Retinal pigment epithelial cell (primary cell): ENCODE measurements around the gene SCARB1.

Experiments
- DNase-seq: peaks from one replicate; pipeline ENCODE4 v3.0.0-alpha.2; 2010; ENCODE audit warnings: low read depth
- H3K4me3 ChIP-seq: 2 replicates; pipeline ENCODE4 v1.5.1; 2011; ENCODE audit warnings: mild to moderate bottlenecking, low read length, control low read depth, moderate library complexity
- CTCF ChIP-seq: conservative IDR thresholded peaks from 2 replicates; pipeline ENCODE4 v1.5.1; 2011; ENCODE audit warnings: low read depth, low read length, control low read depth, inconsistent platforms

Gene SCARB1

DNA sequence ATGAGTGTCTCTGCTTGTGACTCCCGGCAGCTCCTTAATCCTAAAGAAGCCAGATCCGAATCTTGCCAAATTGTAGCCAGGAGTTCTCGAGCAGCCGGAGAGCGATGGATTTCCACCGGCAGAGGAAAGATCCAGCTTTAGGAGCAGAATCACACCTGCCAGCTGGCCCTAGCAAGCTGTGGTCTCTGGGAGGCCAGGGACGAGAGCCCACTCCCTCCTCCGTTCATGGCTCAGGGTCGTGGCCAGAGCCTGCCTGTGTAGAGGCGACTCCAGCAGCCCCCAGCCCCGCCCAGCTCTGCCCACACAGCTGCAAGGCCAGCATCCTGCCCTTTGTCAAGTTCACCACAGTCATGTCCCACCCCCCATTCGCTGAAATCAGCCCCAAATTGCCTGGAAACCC lies 121.0 kb downstream of the SCARB1 start:
- H3K4me3 ChIP-seq, result no peak overlapping the region
- no peak for DNase-seq
- TF ChIP-seq CTCF, result no peak

DNA sequence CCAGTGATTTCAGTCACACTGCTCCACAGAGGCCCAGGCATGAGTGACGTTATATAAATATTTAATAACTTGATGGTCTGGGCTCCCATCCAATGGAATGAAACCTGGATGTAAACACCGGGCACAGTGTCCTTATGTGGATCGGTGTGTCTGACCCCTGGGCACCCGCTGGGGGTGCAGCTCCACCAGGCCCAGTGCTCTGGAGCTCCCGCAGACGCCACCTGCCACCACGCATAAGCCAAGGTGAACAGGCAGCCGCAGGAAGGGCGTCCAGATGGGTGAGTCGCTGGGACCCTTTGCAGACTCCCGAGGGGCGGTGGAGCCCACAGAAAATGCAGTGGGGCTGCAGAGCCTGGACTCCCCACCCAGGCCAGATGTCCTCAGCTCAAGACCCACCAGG lies 121.6 kb downstream of the SCARB1 start:
- no peak for TF ChIP-seq CTCF
- no peak for DNase-seq
- H3K4me3 ChIP-seq, result no peak overlapping the region

GRCh38 chr12:124741211-124741610 lies 122.5 kb downstream of the SCARB1 start:
- H3K4me3 ChIP-seq, result no peak overlapping the region
- no peak for DNase-seq
- TF ChIP-seq CTCF, result no peak

DNA sequence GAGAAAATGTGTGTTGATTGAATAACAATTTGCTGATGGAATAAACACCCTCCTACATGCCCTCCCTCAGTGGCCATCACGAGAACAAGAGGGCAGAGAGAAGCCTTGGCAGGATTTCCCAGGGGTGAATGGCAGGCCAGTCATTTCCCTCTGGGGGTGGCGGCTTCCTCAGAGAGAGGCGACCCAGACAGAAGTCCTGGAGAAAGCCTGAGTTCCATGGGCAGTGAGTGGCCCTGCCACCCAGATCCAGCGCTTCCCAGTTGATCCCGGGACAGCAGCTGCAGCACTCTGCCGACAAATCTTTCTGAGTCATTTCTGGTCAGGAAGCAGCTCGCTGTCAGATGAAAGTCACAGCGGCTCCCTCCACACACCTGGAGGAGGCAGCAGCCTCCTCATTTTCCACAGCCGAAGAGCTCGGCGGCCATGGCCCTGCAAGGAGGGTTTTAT lies 123.0 kb downstream of the SCARB1 start:
- DNase-seq, result no peak

DNA sequence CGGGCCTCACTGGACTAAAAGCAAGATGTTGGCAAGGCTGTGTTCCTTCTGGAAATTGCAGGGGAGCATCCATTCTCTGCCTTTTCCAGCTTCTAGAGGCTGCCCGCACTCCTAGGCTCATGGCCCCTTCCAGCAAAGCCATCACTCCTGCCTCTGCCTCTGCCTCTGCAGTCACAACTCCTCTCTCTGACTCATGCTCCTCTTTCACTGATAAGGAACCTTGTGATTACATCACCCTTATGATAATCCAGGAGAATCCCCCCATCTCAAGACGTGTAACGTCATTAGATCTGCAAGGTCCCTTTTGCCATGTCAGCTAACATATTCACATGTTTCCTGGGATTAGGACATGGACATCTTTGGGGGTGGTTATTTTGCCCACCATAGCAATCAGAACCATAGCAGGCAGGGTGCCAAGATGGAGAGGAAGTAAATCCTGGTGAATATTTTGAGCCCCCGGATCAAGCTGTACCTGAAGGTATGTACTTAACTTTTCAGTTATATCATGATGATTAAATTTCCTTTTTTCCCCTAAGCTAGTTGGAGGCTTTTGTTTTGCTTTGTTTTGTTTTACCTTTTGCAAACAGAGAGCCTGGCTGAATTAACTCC lies 123.6 kb downstream of the SCARB1 start:
- TF ChIP-seq CTCF, result no peak
- no peak for DNase-seq
- no peak overlapping the region for H3K4me3 ChIP-seq

More for the DNA sequence above, 123.0 kb downstream of the SCARB1 start:
- no peak overlapping the region for H3K4me3 ChIP-seq
- TF ChIP-seq CTCF, result peak; percentile 21

DNA sequence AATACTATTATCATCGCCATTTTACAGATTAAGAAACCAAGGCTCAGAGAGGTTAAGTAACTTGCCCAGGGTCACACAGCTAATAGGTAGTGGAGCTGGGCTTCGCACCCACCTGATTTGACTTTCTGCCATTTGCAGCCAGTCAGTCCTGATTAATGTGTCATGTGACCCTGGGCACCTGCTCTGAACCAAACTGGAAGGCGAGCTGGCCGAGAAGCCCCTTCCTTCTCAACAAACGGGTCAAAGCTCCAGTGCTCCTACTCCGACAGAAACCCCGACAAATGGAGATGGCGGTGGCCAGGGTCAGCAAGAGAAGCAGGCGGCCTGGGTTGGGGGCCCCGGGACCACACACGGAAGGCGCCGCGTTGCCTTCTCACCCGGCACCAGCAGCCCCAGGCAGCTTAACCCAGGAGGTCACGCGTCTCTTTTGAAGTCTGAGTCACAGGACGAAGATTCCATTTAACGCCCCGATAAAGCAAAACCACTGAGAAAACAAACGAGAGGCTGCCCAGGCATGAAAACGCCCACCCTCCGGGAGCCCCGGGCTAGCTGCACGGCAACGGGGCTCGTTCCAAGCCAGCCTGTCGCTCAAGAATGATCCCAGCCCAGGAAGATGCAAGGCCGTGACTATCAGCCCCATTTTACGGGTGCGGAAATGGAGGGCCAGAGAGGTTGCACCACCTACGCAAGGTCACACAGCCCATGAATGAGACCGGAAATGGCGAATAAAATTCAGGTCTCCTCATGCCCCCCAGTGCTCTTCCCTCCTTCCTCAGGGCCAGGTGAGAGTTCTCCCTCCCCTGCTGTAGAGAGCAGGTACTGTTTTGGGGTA lies 124.8 kb downstream of the SCARB1 start:
- no peak overlapping the region for H3K4me3 ChIP-seq
- TF ChIP-seq CTCF, result no peak
- DNase-seq, result peak; percentile 94
